Lung microvascular endothelial cell (primary cell): ENCODE results near the gene C6orf136. TPM values are rescaled to one million over a fixed set of nuclear protein-coding genes. Genes with fewer than 3 reads are reported as not detected.

ENCODE experiments used
- DNase-seq, 2 donors: peaks; one replicate each; pipeline versions ENCODE4 v3.0.0 to v3.0.0-alpha.2; 2010; ENCODE audit warnings: low read depth in 2 of 2
- total RNA-seq: library from RNA; depleted of rRNA; stranded (reverse); fragments of >200 nt; gene quantifications from 2 replicates; pipeline ENCODE4 v1.2.1, GENCODE V29; 2014

Gene C6orf136, protein sequence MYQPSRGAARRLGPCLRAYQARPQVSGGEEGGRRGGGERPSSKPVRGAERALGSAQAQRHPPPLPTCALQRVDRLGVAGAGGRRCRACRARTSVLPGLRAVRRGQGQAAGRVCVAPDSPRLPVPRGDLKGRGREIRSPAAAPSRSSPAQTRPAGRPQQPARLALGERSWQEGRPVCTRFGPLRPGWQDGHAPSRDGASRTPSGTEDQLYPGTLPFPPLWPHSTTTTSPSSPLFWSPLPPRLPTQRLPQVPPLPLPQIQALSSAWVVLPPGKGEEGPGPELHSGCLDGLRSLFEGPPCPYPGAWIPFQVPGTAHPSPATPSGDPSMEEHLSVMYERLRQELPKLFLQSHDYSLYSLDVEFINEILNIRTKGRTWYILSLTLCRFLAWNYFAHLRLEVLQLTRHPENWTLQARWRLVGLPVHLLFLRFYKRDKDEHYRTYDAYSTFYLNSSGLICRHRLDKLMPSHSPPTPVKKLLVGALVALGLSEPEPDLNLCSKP
- total RNA-seq: 3.1 and 5.6 TPM in 2 replicates

- DNase-seq: peak; percentile 94 to 97
These were observed at the start of gene C6orf136 for GRCh38 chr6:30646450-30647241. Gene C6orf136 (plus strand): TSS chr6:30647133. CDS start chr6:30647232, 99 bp downstream.

GRCh38 chr6:30597315-30598144 lies 49.4 kb upstream of the C6orf136 start:
- peak; percentile 81 to 88 for DNase-seq

GRCh38 chr6:30598912-30599624 lies 47.9 kb upstream of the C6orf136 start:
- DNase-seq: no peak

- no peak for DNase-seq
These were observed 47.2 kb upstream of the C6orf136 start for GRCh38 chr6:30599625-30600324.

GRCh38 chr6:30600451-30600961 lies 46.4 kb upstream of the C6orf136 start:
- DNase-seq: no peak

DNA sequence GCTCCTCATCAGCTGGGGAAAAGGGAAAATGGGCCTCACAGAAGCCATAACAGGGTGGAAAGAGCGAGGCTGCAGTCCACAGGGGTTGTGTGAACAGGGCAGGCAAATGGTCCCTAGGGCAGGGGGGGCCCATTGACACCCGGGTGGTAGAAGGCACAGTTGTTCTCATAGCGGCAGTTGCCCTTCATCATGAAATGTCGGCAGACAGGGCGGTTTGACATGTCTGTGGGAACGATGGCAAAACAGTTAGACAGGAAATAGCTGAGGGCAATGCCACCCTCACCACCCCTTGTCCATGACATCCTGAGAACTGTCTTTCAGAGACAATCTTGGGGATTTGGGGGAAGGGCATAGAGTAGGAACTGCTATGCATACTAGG lies 45.5 kb upstream of the C6orf136 start:
- no peak for DNase-seq

- no peak for DNase-seq
These were observed 44.9 kb upstream of the C6orf136 start for GRCh38 chr6:30601815-30602641.

- no peak for DNase-seq
These were observed 43.0 kb upstream of the C6orf136 start for GRCh38 chr6:30603961-30604360.

GRCh38 chr6:30610065-30610464 lies 36.9 kb upstream of the C6orf136 start:
- DNase-seq: no peak

GRCh38 chr6:30611150-30611855 lies 35.6 kb upstream of the C6orf136 start:
- no peak for DNase-seq

- DNase-seq: no peak
These were observed 35.1 kb upstream of the C6orf136 start for GRCh38 chr6:30611856-30612194.

DNA sequence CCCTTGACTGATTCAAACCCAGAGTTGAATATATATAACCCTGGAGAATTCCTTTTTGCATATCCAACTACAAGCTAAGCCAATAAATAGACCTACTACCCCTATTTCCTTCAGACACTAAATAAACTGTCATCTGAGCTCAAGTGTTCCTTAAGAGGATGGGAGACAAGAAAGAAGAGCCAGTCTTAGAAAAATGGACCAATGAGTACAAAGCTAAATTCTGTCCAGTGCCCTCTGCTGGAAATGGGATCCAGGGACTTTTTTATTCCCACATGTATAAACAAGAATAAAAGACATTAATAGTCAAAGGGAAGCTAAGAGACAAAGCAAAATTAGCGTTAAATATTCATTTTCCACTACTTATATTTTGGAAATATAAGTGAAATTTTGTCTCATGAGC lies 34.7 kb upstream of the C6orf136 start:
- DNase-seq: peak; percentile 38 to 52

DNA sequence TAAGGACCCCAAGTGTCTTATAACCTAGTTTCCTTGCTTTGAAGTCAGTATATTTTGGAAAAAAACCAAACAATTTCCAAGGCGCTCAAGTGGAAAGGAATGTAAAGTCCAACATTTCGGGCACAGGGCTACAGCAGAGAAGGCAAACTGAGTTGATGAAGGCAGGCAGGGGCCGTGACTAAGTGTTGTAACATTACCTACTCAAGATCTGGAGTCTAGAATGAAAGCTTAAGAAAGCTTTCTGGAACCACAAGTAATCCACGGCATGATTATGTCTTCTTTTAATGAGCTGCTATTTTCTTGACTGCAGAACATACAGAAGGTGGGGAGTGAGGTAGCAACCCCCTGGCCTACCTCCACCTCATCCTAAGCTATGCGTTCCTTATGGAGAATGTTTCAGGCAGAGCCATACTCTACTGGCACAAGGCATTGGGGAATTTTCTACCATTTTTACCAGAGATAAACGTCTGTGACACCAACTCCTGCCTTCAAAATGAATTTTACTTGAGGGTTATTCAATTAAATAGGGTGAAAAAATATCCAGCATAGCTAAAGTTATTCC lies 34.2 kb upstream of the C6orf136 start:
- DNase-seq: no peak

DNA sequence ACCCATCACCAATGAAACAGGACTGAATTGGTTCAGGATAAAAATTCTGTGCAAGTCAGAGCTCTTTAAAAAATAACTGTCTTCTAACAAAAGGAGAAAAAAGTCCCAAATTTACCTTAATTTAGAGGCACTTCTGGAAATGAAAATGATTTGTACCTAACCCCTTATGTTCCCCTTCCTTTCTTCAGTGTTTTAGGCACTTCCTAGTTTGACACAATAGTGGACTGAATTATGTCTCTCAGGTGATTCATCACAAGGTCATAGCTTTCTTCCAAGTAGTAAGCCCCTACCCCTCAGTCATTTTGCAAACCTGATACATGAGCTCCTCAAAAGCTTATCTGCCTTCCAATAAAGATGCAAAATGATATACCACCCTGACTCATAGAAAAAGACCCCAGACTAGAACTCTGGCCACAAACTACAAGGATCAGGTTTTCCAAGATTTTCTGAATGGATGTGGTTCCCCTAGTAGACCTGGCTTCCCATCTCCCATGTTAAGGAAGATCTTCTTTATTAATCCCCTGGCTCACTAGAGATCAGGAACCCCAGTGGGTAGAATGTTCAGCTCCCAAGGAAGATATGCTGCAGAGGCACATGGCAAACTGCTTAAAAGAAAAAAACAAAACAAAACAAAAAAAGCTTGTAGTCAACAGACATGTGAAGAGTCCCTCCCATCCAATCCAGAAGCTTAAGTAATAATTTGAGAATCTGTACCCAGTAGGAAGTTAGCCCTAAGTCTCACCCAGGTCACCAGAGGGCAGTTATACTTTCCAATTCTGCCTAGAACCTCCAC lies 33.5 kb upstream of the C6orf136 start:
- DNase-seq: no peak

GRCh38 chr6:30614044-30614842 lies 32.7 kb upstream of the C6orf136 start:
- no peak for DNase-seq

DNA sequence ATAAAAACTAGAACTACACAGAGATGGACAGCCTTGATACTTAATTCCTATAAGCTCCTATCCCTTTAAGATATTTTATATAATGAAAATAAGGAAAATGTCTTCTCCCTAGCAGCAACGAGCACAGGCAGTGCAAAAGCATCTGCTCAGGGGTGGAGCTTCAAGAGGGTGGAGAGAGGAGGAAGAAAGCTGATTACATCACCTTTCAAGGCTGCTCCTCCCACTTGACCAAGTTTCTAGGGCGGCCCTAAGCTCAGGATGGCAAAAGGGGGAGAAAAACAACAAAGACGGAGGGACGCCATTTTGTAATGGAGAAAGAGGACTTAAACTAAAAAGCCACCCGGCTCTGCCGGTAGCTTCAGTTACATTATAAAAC lies 32.1 kb upstream of the C6orf136 start:
- peak; percentile 92 to 98 for DNase-seq
